ENCODE measurements around the gene DTHD1.

- no peak for TF ChIP-seq POLR2AphosphoS5 (IDR thresholded peaks at IDR 0.05)
- no peak for TF ChIP-seq CTCF (IDR thresholded peaks at IDR 0.05)
These were observed 44.5 kb downstream of the DTHD1 start for GRCh38 chr4:36325926-36326325.
